Neural cell (in vitro differentiated cells): ENCODE results near the gene ANKDD1B. TPM values are rescaled to one million over a fixed set of nuclear protein-coding genes. Genes with fewer than 3 reads are reported as not detected.

Source experiments
- H2AFZ ChIP-seq: fragments of 200-600, 300-800 bp; sonication (generic), shearing (Covaris generic); 2 replicates; pipeline ENCODE4 v1.6.0; 2014; ENCODE audit warnings: low read depth, mild to moderate bottlenecking, antibody characterized with exemption, low read length, moderate library complexity
- H3F3A ChIP-seq: fragments of 200-600 bp; shearing (Covaris generic); 2 replicates; pipeline ENCODE4 v1.6.1; 2016; ENCODE audit warnings: mild to moderate bottlenecking, moderate library complexity, mixed read lengths, antibody characterized with exemption, low read length; ENCODE audit not compliant: insufficient read depth, poor library complexity, severe bottlenecking
- H3K27ac ChIP-seq: fragments of 200-600, 300-800 bp; sonication (generic), shearing (Covaris generic); 2 replicates; pipeline ENCODE4 v1.5.1; 2014; ENCODE audit warnings: mild to moderate bottlenecking, low read length, moderate library complexity
- H3K27me3 ChIP-seq: fragments of 300-800, 200-600 bp; sonication (generic), shearing (Covaris generic); 2 replicates; pipeline ENCODE4 v1.6.0; 2014; ENCODE audit warnings: mild to moderate bottlenecking, low read depth, low read length, moderate library complexity; ENCODE audit not compliant: insufficient read depth
- H3K36me3 ChIP-seq: fragments of 300-800, 200-600 bp; sonication (generic), shearing (Covaris generic); 2 replicates; pipeline ENCODE4 v1.5.1; 2014; ENCODE audit warnings: mild to moderate bottlenecking, antibody characterized with exemption, low read length, moderate library complexity; ENCODE audit not compliant: insufficient read depth
- H3K4me2 ChIP-seq: fragments of 300-800, 200-600 bp; sonication (generic), shearing (Covaris generic); 2 replicates; pipeline ENCODE4 v1.6.0; 2014; ENCODE audit warnings: mild to moderate bottlenecking, low read length
- H3K4me3 ChIP-seq: fragments of 300-800, 200-600 bp; sonication (generic), shearing (Covaris generic); 2 replicates; pipeline ENCODE4 v1.5.1; 2014; ENCODE audit warnings: mild to moderate bottlenecking, low read length, moderate library complexity
- H3K79me2 ChIP-seq: fragments of 200-600 bp; shearing (Covaris generic); replicated peaks from 2 replicates; pipeline ENCODE4 v1.6.0; 2014; ENCODE audit warnings: mild to moderate bottlenecking, low read length, moderate library complexity; ENCODE audit not compliant: insufficient read depth
- H3K9ac ChIP-seq: fragments of 300-800, 200-600 bp; sonication (generic), shearing (Covaris generic); 2 replicates; pipeline ENCODE4 v1.6.1; 2016; ENCODE audit warnings: mild to moderate bottlenecking, low read length, mixed read lengths
- H3K9me2 ChIP-seq: fragments of 200-600 bp; shearing (Covaris generic); 2 replicates; pipeline ENCODE4 v1.6.1; 2016; ENCODE audit warnings: mild to moderate bottlenecking, low read length, mixed read lengths; ENCODE audit not compliant: insufficient read depth
- H3K9me3 ChIP-seq: fragments of 200-600, 300-800 bp; sonication (generic), shearing (Covaris generic); 2 replicates; pipeline ENCODE4 v1.6.1; 2016; ENCODE audit warnings: mild to moderate bottlenecking, mixed run types, low read length, moderate library complexity, mixed read lengths
- H4K20me1 ChIP-seq: fragments of 200-600 bp; shearing (Covaris generic); 2 replicates; pipeline ENCODE4 v1.6.1; 2016; ENCODE audit warnings: mild to moderate bottlenecking, mixed run types; ENCODE audit not compliant: insufficient read depth
- EP300 ChIP-seq: fragments of 450-650 bp; conservative IDR thresholded peaks from 2 replicates; pipeline ENCODE4 v1.6.1; 2014; ENCODE audit warnings: antibody characterized with exemption, mild to moderate bottlenecking, moderate library complexity; ENCODE audit not compliant: poor library complexity, severe bottlenecking
- EZH2 ChIP-seq: fragments of 200-600, 300-800 bp; shearing (Covaris generic), sonication (generic); IDR thresholded peaks from 2 replicates; pipeline ENCODE4 v1.6.1; 2014; ENCODE audit warnings: antibody characterized with exemption, low read length, borderline replicate concordance, mild to moderate bottlenecking; ENCODE audit not compliant: insufficient read depth, poor library complexity, severe bottlenecking
- MXI1 ChIP-seq: fragments of 450-650 bp; conservative IDR thresholded peaks from 2 replicates; pipeline ENCODE4 v1.6.1; 2014; ENCODE audit warnings: antibody characterized with exemption, mild to moderate bottlenecking; ENCODE audit not compliant: poor library complexity, severe bottlenecking
- POLR2AphosphoS5 ChIP-seq: IDR thresholded peaks from 2 replicates; pipeline ENCODE4 v1.6.1; 2012
- RAD21 ChIP-seq: fragments of 450-650 bp; conservative IDR thresholded peaks from 2 replicates; pipeline ENCODE4 v1.6.1; 2014; ENCODE audit warnings: antibody characterized with exemption, mild to moderate bottlenecking, moderate library complexity
- SMC3 ChIP-seq: fragments of 450-650 bp; conservative IDR thresholded peaks from 2 replicates; pipeline ENCODE4 v1.6.1; 2014; ENCODE audit warnings: antibody characterized with exemption, mild to moderate bottlenecking, moderate library complexity; ENCODE audit not compliant: poor library complexity
- TAF1 ChIP-seq: IDR thresholded peaks from 2 replicates; pipeline ENCODE4 v1.6.1; 2012; ENCODE audit warnings: low read depth
- polyA plus RNA-seq: library from polyadenylated mRNA; depleted of rRNA; stranded (reverse); fragments of >200 nt; gene quantifications from 2 replicates; pipeline ENCODE4 v1.2.3, GENCODE V29; 2014
- TF ChIP-seq, protein P1 (sequence below): IDR thresholded peaks from 2 replicates; pipeline ENCODE4 v1.6.1; 2012; ENCODE audit warnings: borderline replicate concordance
- TF ChIP-seq, protein P2 (sequence below): fragments of 450-650 bp; IDR thresholded peaks from 2 replicates; pipeline ENCODE4 v1.5.1; 2014; ENCODE audit warnings: antibody characterized with exemption, mild to moderate bottlenecking, moderate library complexity; ENCODE audit not compliant: poor library complexity, severe bottlenecking

ANKDD1B gene
- polyA plus RNA-seq, 1 donor from 2014 or later, result 0.37 TPM

DNA sequence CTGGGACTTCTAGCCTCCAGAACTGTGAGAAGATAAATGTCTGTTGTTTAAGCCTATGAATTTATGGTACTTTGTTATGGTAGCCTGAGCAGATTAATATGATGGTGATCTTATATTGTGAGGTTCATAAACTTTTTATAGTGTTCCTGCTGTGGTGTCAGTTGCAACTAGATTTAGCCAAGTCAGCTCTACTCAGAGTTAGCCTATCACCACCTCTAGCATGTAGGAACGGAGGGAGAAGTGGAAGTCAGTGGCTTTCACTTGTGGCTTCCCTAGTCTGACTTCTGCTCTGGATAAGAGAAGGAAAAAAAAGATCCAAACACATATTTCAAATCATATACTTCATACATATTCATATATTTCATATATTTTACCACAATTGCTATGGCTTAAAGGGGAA lies 99.4 kb downstream of the ANKDD1B start:
- no peaks in the 10 kb centered on the region for H3K9me3 ChIP-seq

DNA sequence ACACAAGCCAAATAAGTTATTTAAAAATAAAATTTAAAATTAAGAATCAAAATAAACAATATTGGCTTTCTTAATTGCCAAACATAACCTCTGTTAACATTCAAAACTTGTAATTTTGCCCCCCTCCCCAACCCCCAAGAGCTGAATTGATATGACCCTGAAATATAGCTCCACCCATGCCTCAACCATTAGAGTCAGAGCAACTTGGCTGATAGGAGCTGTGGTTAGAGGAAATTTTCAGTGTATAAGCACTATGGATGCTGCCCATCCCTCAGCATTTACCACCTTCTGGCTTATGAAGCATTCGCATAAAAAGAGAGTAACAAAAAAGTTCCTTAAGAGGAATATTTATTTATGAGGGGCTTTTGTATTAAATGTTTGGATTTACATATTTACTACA lies 99.9 kb downstream of the ANKDD1B start:
- H4K20me1 ChIP-seq, result no peaks in the 10 kb centered on the region
- H3K27me3 ChIP-seq, result no peaks in the 10 kb centered on the region
- no peak overlapping the region for H3K9ac ChIP-seq
- no peak overlapping the region for H3K27ac ChIP-seq
- no peak overlapping the region for H3K4me3 ChIP-seq
- H2AFZ ChIP-seq, result no peak overlapping the region
- H3F3A ChIP-seq, result no peaks in the 10 kb centered on the region
- no peaks in the 10 kb centered on the region for H3K9me2 ChIP-seq
- no peak for TF ChIP-seq SMC3
- TF ChIP-seq MXI1, result no peak
- TF ChIP-seq RAD21, result no peak
- no peak for TF ChIP-seq POLR2AphosphoS5
- no peak for TF ChIP-seq TAF1
- TF ChIP-seq, protein P1, sequence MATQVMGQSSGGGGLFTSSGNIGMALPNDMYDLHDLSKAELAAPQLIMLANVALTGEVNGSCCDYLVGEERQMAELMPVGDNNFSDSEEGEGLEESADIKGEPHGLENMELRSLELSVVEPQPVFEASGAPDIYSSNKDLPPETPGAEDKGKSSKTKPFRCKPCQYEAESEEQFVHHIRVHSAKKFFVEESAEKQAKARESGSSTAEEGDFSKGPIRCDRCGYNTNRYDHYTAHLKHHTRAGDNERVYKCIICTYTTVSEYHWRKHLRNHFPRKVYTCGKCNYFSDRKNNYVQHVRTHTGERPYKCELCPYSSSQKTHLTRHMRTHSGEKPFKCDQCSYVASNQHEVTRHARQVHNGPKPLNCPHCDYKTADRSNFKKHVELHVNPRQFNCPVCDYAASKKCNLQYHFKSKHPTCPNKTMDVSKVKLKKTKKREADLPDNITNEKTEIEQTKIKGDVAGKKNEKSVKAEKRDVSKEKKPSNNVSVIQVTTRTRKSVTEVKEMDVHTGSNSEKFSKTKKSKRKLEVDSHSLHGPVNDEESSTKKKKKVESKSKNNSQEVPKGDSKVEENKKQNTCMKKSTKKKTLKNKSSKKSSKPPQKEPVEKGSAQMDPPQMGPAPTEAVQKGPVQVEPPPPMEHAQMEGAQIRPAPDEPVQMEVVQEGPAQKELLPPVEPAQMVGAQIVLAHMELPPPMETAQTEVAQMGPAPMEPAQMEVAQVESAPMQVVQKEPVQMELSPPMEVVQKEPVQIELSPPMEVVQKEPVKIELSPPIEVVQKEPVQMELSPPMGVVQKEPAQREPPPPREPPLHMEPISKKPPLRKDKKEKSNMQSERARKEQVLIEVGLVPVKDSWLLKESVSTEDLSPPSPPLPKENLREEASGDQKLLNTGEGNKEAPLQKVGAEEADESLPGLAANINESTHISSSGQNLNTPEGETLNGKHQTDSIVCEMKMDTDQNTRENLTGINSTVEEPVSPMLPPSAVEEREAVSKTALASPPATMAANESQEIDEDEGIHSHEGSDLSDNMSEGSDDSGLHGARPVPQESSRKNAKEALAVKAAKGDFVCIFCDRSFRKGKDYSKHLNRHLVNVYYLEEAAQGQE, result no peak
- TF ChIP-seq EP300, result no peak
- no peak for TF ChIP-seq EZH2
- TF ChIP-seq, protein P2, sequence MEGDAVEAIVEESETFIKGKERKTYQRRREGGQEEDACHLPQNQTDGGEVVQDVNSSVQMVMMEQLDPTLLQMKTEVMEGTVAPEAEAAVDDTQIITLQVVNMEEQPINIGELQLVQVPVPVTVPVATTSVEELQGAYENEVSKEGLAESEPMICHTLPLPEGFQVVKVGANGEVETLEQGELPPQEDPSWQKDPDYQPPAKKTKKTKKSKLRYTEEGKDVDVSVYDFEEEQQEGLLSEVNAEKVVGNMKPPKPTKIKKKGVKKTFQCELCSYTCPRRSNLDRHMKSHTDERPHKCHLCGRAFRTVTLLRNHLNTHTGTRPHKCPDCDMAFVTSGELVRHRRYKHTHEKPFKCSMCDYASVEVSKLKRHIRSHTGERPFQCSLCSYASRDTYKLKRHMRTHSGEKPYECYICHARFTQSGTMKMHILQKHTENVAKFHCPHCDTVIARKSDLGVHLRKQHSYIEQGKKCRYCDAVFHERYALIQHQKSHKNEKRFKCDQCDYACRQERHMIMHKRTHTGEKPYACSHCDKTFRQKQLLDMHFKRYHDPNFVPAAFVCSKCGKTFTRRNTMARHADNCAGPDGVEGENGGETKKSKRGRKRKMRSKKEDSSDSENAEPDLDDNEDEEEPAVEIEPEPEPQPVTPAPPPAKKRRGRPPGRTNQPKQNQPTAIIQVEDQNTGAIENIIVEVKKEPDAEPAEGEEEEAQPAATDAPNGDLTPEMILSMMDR, result no peak
- H3K36me3 ChIP-seq, result no peaks in the 10 kb centered on the region
- H3K9me3 ChIP-seq, result no peaks in the 10 kb centered on the region
- peaks cover 8% of the 10 kb centered on the region for H3K79me2 ChIP-seq
- H3K4me2 ChIP-seq, result no peak overlapping the region

More for the DNA sequence above, 99.4 kb downstream of the ANKDD1B start:
- Histone ChIP-seq H3K4me2 (no peak overlapping the region), H3K9ac (no peak overlapping the region), H3K27me3 (no peaks in the 10 kb centered on the region), H2AFZ (no peak overlapping the region), H3K9me2 (no peaks in the 10 kb centered on the region), H3K79me2 (peaks cover 4% of the 10 kb centered on the region), H3K36me3 (no peaks in the 10 kb centered on the region), H3K4me3 (no peak overlapping the region), H3K27ac (no peak overlapping the region), H3F3A (no peaks in the 10 kb centered on the region), H4K20me1 (no peaks in the 10 kb centered on the region)
- no peak for TF ChIP-seq EZH2
- TF ChIP-seq POLR2AphosphoS5, result no peak
- TF ChIP-seq MXI1, result no peak
- TF ChIP-seq SMC3, result no peak
- TF ChIP-seq, protein P2, result no peak
- TF ChIP-seq EP300, result no peak
- no peak for TF ChIP-seq RAD21
